DND-41 (cell line): ENCODE results near the gene NFAM1.

Experiments
- ATAC-seq: fragments of 200-7000 bp; cut with Tn5 transposase; 3 replicates; pipeline ENCODE4 v1.9.1; 2021; ENCODE audit warnings: low read depth; ENCODE audit not compliant: insufficient read depth
- DNase-seq: peaks from one replicate; pipeline ENCODE4 v3.0.0-alpha.2; 2020
- H2AFZ ChIP-seq: 2 replicates; pipeline ENCODE4 v1.6.0; 2012; ENCODE audit warnings: low read depth, low read length
- H3K27ac ChIP-seq: 2 replicates; pipeline ENCODE4 v1.5.1; 2012; ENCODE audit warnings: low read length, inconsistent platforms
- H3K27me3 ChIP-seq: fragments of 200-600 bp; sonication (generic); 2 replicates; pipeline ENCODE4 v1.6.0; 2012; ENCODE audit warnings: low read length, mild to moderate bottlenecking, inconsistent platforms; ENCODE audit not compliant: insufficient read depth, poor library complexity
- H3K36me3 ChIP-seq: 2 replicates; pipeline ENCODE4 v1.5.1; 2012; ENCODE audit warnings: low read length, inconsistent platforms; ENCODE audit not compliant: insufficient read depth
- H3K4me1 ChIP-seq: 2 replicates; pipeline ENCODE4 v1.5.1; 2012; ENCODE audit warnings: mild to moderate bottlenecking, low read length; ENCODE audit not compliant: insufficient read depth
- H3K4me2 ChIP-seq: 2 replicates; pipeline ENCODE4 v1.6.0; 2012; ENCODE audit warnings: mild to moderate bottlenecking, moderate library complexity, low read length, inconsistent platforms; ENCODE audit not compliant: insufficient read depth
- H3K4me3 ChIP-seq, 2 experiments: fragments of 200-600 bp in 1 of 2; shearing (Covaris generic) in 1 of 2; 2 replicates each; pipeline ENCODE4 v1.5.1; 2012 to 2016; ENCODE audit warnings: inconsistent platforms in 2 of 2, low read length in 2 of 2, mild to moderate bottlenecking in 2 of 2, low read depth in 1 of 2, moderate library complexity in 1 of 2
- H3K79me2 ChIP-seq: 2 replicates; pipeline ENCODE4 v1.6.0; 2012; ENCODE audit warnings: low read length, inconsistent platforms; ENCODE audit not compliant: insufficient read depth
- H3K9ac ChIP-seq: 2 replicates; pipeline ENCODE4 v1.6.0; 2012; ENCODE audit warnings: low read depth, mild to moderate bottlenecking, inconsistent platforms, low read length, moderate library complexity
- H3K9me3 ChIP-seq: 2 replicates; pipeline ENCODE4 v1.5.1; 2012; ENCODE audit warnings: low read length, moderate library complexity, mild to moderate bottlenecking, inconsistent platforms; ENCODE audit not compliant: insufficient read depth, severe bottlenecking
- H4K20me1 ChIP-seq: 2 replicates; pipeline ENCODE4 v1.6.0; 2012; ENCODE audit warnings: low read length; ENCODE audit not compliant: insufficient read depth
- CTCF ChIP-seq: IDR thresholded peaks from 2 replicates; pipeline ENCODE4 v1.5.1; 2012; ENCODE audit warnings: borderline replicate concordance, low read length, moderate library complexity, mild to moderate bottlenecking; ENCODE audit not compliant: poor library complexity, severe bottlenecking; ENCODE audit errors: extremely low read depth
- EZH2 ChIP-seq: IDR thresholded peaks from 3 replicates; pipeline ENCODE4 v1.6.1; 2012; ENCODE audit warnings: borderline replicate concordance, low read depth, mild to moderate bottlenecking, moderate library complexity, low read length, inconsistent platforms; ENCODE audit not compliant: severe bottlenecking

The NFAM1 gene

DNA sequence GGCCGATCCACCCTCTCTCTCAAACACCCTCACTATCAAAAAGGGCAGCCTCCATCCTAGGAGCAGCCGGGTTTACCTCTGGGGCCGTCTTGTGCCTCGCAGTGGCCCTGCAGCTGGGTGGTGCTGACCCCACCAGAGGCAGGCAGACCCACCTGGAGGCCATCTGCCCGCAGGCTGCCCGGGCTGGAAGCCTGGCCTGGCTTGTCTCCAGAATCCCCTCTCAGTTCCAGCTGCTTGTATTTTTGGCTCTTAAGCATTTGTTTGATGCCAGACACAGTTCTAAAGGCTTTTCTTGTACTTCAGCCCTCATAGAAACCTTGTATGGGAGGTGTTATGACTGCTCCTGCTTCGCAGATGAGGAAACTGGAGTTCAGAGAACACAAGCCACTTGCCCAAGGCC is 4.2 kb upstream of the NFAM1 start:
- Histone ChIP-seq H3K4me2 (no peak overlapping the region), H3K27me3 (peaks cover 4% of the 10 kb centered on the region), H3K79me2 (no peaks in the 10 kb centered on the region), H3K36me3 (no peaks in the 10 kb centered on the region), H3K9ac (no peak overlapping the region), H3K4me1 (peaks cover 10% of the 10 kb centered on the region), H3K4me3 (no peak overlapping the region), H3K27ac (no peak overlapping the region), H2AFZ (no peak overlapping the region), H3K9me3 (no peaks in the 10 kb centered on the region), H4K20me1 (no peaks in the 10 kb centered on the region)
- DNase-seq (no peak), ATAC-seq (no peak)
- TF ChIP-seq EZH2 (no peak), CTCF (no peak)

GRCh38 chr22:42434748-42435425 is 2.7 kb upstream of the NFAM1 start:
- Histone ChIP-seq H3K27me3 (peaks cover 4% of the 10 kb centered on the region), H3K4me1 (peaks cover 10% of the 10 kb centered on the region), H3K79me2 (no peaks in the 10 kb centered on the region), H3K27ac (no peak overlapping the region), H2AFZ (no peak overlapping the region), H3K9me3 (no peaks in the 10 kb centered on the region), H3K9ac (no peak overlapping the region), H3K4me3 (no peak overlapping the region), H3K36me3 (no peaks in the 10 kb centered on the region), H4K20me1 (no peaks in the 10 kb centered on the region), H3K4me2 (no peak overlapping the region)
- ATAC-seq (no peak), DNase-seq (no peak)
- TF ChIP-seq CTCF (no peak), EZH2 (no peak)

GRCh38 chr22:42433754-42434682 is 1.8 kb upstream of the NFAM1 start:
- DNase-seq (no peak), ATAC-seq (no peak)
- H3K27me3 ChIP-seq, result peaks cover 4% of the 10 kb centered on the region
- no peaks in the 10 kb centered on the region for H3K79me2 ChIP-seq
- H3K27ac ChIP-seq, result no peak overlapping the region
- H4K20me1 ChIP-seq, result no peaks in the 10 kb centered on the region
- no peaks in the 10 kb centered on the region for H3K36me3 ChIP-seq
- no peak overlapping the region for H3K4me3 ChIP-seq
- H3K4me2 ChIP-seq, result no peak overlapping the region
- H2AFZ ChIP-seq, result no peak overlapping the region
- no peaks in the 10 kb centered on the region for H3K9me3 ChIP-seq
- TF ChIP-seq CTCF (no peak), EZH2 (no peak)
- peaks cover 10% of the 10 kb centered on the region for H3K4me1 ChIP-seq
- H3K9ac ChIP-seq, result no peak overlapping the region
